Cardiac fibroblast (primary cell): ENCODE results near the gene CNN2.
A peak's percentile ranks its signal among the peaks of the same experiment; 100 is the strongest.
"Not testable (repeated sequence)": the region's sequence is repeated elsewhere in the genome, so short reads cannot be mapped to it uniquely, and the experiment has no call there.

Experiments
- DNase-seq, 2 donors: peaks; one replicate each; pipeline versions ENCODE4 v3.0.0 to v3.0.0-alpha.2; 2010; ENCODE audit warnings: low read depth in 2 of 2
- H3K4me3 ChIP-seq, 2 donors: replicated peaks in 1 of 2; 1 replicate in 1 of 2; 2 replicates in 1 of 2; pipeline ENCODE4 v1.5.1; 2011; ENCODE audit warnings: low read depth in 2 of 2, low read length in 2 of 2, mild to moderate bottlenecking in 2 of 2, moderate library complexity in 1 of 2
- TF ChIP-seq, protein P1 (sequence below): IDR thresholded peaks from one replicate; pipeline ENCODE4 v1.5.1; 2011; ENCODE audit warnings: low read depth, mild to moderate bottlenecking, low read length, inconsistent platforms

Gene CNN2

DNA sequence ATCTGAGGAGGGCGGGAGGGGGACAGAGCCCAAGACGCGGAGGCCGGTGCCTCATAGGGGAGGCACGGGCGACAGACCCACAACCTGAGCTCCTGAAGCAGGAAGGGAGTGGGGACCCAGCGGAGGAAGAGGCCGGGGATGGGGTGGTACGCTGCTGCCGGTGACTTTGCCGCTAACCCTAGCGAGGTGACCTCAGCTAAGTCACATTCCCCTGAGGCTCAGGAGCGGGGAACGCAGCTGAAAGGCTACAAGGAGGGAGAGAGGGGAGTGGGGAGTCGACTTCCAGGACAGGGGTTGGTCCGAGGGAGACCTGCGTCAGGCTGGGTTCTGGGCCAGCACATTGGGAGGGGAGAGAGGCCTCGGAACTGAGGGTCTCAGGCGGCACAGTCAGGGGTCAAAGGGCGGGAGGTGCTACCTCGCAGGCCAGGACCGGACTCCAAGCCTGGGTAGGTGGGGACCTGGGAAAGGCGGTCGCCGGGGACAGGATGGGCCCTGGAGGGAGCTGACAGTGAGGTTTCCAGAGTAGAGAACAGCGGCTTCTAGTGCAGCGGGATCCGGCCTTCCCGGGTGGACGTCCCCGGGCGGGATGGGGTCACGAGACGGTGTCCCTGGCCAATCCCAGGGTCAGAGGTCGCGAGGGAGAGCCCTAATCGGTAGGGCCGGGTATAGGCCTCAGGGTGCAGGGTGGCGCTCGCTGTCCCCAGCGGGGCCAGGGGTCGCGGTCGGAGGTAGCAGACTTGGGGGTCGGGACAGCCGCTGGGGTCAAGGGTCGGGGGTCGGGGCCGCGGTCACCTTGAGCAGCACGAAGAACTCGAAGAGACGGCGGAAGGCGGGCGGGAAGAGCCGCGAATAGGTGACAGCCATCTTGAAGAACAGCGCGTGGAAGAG, 6.2 kb upstream of the CNN2 start:
- DNase-seq: no peak
- TF ChIP-seq, protein P1, sequence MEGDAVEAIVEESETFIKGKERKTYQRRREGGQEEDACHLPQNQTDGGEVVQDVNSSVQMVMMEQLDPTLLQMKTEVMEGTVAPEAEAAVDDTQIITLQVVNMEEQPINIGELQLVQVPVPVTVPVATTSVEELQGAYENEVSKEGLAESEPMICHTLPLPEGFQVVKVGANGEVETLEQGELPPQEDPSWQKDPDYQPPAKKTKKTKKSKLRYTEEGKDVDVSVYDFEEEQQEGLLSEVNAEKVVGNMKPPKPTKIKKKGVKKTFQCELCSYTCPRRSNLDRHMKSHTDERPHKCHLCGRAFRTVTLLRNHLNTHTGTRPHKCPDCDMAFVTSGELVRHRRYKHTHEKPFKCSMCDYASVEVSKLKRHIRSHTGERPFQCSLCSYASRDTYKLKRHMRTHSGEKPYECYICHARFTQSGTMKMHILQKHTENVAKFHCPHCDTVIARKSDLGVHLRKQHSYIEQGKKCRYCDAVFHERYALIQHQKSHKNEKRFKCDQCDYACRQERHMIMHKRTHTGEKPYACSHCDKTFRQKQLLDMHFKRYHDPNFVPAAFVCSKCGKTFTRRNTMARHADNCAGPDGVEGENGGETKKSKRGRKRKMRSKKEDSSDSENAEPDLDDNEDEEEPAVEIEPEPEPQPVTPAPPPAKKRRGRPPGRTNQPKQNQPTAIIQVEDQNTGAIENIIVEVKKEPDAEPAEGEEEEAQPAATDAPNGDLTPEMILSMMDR: no peak
- peak overlapping the region; percentile 95 to 96 for H3K4me3 ChIP-seq

DNA sequence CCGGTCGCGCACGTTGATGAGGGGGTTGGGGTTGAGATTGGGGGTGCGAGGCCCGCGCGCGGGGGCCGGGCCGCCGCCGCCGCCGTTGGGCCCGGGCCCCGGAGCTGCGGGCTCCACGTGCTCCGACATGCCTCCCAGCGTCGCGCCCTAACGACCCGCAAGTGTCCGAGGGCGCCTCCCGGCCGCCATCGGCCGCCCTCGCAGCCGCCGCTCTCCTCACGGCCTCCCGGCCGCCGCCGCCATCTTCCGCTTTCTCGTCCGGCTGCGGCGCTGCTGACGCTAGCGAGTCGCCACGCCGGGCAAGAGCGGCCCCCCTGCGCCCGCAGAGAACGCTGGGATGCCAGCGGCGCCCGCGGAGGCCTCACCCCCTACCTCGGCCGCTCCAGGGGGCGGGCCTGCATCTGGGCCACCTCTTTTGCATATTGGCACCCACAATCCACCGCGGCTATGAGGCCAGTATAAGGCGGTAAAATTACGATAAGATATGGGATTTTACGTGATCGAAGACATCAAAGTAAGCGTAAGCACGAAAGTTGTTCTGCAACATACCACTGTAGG, 5.5 kb upstream of the CNN2 start, which contains the start of gene TMEM259:
TMEM259 (minus strand) TSS at position 256 of the 558 bp plus-strand sequence; CDS start at position 129, 127 bp downstream.
- peak within 1 kb of the TSS; percentile 95 to 96 for H3K4me3 ChIP-seq
- peak; percentile 98 to 99 for DNase-seq
- TF ChIP-seq, protein P1: no peak

DNA sequence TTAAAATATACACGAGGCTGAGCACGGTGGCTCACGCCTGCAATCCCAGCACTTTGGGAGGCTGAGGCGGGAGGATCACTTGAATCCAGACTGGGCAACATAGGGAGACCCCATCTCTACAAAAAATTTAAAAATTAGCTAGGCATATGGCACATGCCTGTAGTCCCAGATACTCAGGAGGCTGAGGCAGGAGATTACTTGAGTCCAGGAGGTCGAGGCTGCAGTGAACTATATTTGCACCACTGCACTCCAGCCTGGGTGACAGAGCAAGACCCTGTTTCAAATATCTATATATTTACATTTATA, 2.6 kb upstream of the CNN2 start:
- not testable (repeated sequence) for DNase-seq, H3K4me3 ChIP-seq

DNA sequence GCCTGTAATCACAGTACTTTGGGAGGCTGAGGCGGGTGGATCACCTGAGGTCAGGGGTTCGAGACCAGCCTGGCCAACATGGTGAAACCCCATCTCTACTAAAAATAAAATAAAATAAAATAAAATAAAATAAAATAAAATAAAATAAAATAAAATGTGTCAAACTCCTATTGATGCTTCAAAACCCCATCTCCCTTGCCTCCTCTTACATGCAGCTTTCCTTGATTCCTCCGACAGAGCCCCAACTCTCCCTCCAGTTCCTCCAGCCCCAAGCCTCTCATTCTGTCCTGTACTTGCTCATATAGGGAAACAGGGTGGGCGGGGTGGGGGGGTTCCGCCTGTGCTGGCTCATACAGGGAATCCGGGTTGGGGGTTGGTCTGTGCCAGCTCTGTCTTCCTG, 1.3 kb upstream of the CNN2 start:
- not testable (repeated sequence) for DNase-seq, H3K4me3 ChIP-seq

DNA sequence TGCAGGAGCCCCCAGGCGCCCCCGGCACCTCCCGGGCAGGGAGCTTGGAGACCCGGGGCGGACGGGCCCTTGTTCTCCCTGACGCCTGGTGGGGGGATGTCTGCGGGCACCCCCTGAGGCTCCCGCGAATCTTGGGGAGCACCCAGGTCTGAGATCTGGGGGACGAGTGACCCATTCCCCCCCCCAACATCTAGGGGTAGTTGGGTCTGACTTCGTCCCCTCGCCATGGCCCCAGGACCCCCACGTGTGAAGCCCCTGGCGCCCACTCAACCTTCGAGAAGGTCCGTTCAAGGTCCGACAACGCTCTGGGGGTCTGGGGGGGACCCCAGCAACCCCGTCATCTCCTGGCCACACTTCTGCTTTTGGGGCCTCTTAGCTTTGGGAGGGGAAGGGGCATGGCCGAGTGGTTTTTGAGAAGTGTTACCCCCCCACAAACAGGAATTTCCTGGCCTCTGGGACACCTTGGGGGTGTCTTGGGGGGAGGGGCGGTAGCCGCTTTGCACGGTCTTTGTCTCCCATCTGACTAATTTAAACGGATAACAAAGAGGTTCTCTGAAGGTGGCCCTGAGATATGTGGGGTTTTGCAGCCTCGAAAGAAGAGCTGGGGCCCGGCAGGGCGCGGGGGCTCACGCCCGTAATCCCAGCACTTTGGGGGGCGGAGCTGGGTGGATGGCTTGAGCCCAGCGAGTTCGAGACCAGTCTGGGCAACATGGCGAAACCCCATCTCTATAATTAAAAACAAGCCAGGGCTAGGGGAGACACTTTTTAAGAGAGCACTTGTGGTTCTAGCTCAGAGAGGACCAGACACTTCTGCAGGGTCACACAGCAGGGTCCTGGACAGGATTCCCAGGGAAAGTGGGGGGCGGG, 608 bp downstream of the CNN2 start:
- TF ChIP-seq, protein P1: no peak
- H3K4me3 ChIP-seq: peak overlapping the region; percentile 99
- peak; percentile 42 to 51 for DNase-seq

DNA sequence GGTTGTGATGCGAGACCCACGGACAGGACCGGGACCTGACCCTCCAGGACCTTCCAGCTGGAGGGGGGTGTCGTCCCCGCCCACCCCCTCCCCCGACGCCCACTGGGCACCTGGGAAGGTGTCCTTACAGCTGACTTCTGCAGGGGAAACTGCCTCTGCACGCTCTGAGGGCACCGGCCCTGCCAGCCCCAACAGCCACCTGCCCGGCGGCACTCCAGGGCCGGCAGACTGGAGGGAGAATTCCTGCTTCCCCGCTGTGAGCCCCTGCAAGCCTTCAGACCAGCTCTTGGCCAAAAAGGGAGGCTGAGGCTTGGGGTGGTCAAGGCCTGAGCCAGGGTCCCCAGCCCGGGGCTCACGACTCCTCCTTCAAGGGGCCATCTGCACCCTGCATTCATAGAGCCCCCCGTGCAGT, 1.2 kb downstream of the CNN2 start:
- H3K4me3 ChIP-seq: peak overlapping the region; percentile 99
- TF ChIP-seq, protein P1: no peak
- no peak for DNase-seq

DNA sequence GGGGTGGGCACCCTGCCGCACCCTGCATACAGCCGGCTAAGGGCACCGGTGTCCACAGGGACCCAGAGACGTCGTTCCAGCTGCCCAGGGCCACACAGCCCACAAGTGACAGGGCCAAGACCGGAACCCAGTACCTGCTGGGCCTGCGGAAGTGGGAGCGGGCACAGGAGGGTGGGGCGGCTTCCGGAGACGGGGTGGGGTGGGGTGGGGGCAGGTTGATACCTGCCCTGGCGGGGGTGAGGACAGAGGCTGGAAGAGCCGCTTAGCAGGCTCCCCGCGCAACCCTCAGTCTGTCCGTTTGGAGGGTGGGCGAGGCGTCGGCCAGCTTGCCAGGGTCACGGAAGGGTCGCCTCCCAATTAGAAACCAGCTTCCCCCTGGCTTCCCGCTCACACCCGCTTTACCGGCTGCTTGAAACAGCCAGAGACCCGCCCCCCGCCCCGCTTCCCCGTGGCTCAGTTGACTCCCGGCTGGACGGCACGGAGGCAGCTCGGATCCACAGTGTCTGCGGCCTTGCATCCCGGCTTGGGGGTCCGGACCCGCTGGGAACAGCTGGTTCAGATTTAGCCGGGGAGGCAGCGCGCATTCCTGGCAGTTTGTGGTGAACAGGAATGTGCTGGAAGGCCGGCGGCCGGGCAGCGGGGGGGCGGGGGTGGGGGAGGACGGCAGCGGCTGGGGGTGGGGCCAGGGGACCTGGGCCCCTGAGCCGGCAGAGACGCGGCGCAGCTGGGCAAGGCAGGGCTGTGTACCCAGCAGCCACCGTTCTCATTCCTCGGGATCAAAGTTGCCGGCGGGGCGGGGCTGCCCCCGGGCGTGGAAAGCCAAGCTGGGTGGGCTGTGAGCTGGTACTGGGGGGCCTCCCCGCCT, 1.9 kb downstream of the CNN2 start:
- H3K4me3 ChIP-seq: peak overlapping the region; percentile 99
- TF ChIP-seq, protein P1: no peak
- DNase-seq: peak; percentile 89 to 97
